Fibroblast of lung (primary cell): ENCODE data around the gene ATP10B.

Source experiments
- CTCF ChIP-seq, 2 donors: IDR thresholded peaks in 1 of 2; conservative IDR thresholded peaks in 1 of 2; 1 replicate in 1 of 2; 2 replicates in 1 of 2; pipeline ENCODE4 v1.5.1; 2011 to 2012; ENCODE audit warnings: low read length in 2 of 2, control low read depth in 1 of 2, inconsistent platforms in 1 of 2, low read depth in 1 of 2, mild to moderate bottlenecking in 1 of 2
- EZH2 ChIP-seq: IDR thresholded peaks from 2 replicates; pipeline ENCODE4 v1.5.1; 2012; ENCODE audit warnings: low read length, control low read depth, mild to moderate bottlenecking; ENCODE audit errors: missing control alignments

- no peak for TF ChIP-seq CTCF (conservative IDR thresholded peaks at IDR 0.05 in 1 of 2, IDR thresholded peaks at IDR 0.05 in 1 of 2; ENCODE audit: low read depth in 1 of 2, low read length in 2 of 2)
- TF ChIP-seq EZH2, result no peak
Observed at GRCh38 chr5:160789219-160789859, 62.7 kb downstream of the ATP10B start.
